IPS-NIHi11 (cell line): ENCODE measurements around the gene UFSP1.

Experiments used
- DNase-seq: peaks from one replicate; pipeline ENCODE4 v3.0.0; 2012; ENCODE audit warnings: mixed read lengths, low spot score

The UFSP1 gene

DNA sequence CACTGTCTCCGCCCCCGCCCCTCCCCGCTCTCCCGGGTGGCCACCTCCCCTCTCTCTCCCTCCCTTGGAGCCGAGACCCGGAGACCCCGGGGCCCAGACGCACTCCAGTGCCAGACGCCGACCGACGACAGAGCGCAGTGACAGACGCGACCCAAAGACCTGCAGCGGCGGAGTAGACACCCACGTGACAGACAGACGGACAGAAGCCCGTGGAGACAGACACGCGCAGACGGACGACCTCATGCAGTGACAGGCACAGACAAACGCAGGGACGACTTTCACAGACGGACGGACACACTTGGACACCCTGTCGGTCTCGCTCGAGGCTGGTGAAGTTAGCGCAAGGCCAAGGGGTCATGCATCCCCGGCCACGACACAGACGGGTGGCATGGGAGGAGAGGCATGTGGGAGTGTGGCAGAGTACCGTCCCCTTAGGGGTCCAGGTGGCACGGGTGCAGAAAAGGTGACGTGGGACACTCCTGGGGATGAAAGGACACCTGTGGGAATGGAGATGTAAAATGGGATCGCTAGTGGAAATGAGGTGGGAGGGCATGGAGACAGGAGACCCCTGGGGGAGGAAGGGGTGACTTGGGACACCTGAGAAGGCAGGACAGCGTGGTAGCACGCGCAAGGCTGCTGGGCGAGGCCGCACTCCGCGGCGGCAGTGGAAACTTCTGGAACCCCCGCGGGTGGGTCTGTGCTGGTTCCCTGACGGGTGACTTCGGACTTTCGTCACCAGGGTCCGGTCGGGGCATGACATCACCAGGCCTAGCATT is 6.6 kb upstream of the UFSP1 start:
- DNase-seq: peak; percentile 68

GRCh38 chr7:100895701-100895955 is 6.1 kb upstream of the UFSP1 start, which contains the start of gene ACHE:
TSS of gene ACHE (minus strand) at chr7:100895888. CDS start at chr7:100894232, 1,656 bp downstream.
- peak; percentile 58 for DNase-seq

GRCh38 chr7:100894860-100895700 is 5.6 kb upstream of the UFSP1 start:
- DNase-seq: peak; percentile 80

- no peak for DNase-seq
Observed at GRCh38 chr7:100893910-100894721, 4.6 kb upstream of the UFSP1 start.

DNA sequence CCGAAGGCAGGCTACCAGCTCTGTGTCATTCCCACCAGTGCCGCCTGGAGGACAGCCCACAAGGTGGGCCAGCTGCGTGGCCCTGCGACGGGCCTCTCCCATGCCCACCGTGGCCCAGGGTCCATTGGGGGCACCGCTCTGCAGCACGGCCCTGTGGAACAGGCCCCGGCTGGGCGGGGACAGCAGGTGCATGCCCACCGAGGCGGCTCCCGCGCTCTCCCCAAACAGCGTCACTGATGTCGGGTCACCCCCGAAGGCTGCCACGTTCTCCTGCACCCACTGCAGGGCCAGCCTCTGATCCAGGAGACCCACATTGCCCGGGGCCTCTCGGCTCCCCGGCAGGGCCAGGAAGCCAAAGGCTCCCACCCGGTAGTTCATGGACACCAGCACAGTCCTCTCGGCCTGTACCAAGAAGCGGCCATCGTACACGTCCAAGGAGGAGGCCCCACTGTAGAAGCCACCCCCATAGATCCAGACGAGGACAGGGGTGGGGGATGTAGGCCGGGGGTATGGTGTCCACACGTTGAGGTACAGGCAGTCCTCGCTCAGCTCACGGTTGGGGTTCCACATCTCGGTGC is 3.9 kb upstream of the UFSP1 start:
- no peak for DNase-seq

GRCh38 chr7:100892364-100893317 is 3.1 kb upstream of the UFSP1 start:
- DNase-seq: no peak

DNA sequence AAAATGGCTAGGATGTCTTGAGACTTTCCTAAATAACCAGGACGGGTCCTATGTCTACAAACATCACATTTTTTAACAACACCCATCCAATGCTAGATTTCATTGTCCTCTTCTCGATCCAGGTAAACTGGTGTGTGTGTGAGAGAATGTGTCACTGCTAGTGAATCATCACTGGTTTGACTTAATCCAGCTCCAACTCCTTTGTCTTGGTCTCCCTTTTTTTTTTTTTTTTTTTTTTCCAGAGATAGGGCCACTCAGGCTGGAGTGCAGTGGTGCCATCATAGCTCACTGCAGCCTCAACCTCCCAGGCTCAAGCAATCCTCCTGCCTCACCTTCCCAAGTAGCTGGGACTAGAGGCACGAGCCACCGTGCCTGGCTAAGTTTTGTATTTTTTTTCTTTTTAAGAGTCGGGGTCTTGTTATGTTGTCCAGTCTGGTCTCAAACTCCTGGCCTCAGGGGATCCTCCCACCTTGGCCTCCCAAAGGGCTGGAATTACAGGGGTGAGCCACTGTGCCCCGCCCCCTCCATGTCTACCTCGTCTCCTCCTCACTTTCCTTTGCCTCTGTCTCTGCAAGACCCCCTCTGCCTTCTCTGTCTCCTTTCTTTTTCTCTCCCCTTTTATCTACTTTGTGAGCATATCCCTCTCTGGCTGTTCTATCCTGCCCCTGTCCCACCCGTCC is 2.2 kb upstream of the UFSP1 start:
- no peak for DNase-seq

DNA sequence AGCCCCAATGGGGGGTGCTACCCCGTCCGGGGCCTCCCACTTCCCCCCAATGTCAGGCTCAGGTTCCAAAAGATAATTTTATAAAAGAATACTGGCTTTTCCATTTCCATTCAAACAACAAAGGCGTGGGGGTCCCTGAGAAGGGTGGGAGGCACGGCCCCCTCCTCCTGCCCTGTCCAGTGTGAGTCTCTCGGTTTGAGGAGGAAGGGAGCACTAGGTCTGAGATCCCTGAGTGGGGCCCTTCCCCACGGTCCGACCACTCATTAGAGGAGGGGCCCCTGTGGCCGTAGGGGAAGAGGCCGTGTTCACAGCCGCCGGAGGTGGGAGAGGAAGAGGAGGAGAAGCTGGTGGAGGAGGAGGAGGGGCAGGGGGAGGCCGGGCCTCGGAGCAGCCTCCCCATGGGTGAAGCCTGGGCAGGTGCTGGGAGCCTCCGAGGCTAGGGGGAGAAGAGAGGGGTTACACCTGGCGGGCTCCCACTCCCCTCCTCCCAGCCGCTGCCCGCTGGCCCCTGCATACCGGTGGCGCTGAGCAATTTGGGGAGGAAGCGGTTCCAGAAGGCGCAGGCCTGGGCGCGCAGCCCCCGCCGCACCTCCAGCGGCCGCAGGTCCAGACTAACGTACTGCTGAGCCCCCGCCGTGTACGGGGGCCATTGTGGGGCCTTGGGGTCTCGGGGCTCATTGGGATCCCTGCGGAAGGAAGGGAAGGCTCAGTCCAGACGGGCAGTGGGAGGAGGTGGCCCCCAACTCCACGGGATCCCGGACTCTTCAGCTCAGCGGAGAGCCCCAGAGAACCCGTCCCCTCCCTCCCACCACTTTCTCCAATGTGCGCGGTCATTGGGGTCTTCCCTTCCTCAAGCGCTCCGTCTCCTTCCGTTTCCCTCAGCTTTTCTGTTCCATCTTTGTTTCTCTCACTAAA is 1.4 kb upstream of the UFSP1 start:
- DNase-seq: peak; percentile 32

- DNase-seq: no peak
Observed at GRCh38 chr7:100888291-100888987, 1.1 kb downstream of the UFSP1 start.

- DNase-seq: no peak
Observed at GRCh38 chr7:100887516-100888290, 1.8 kb downstream of the UFSP1 start.

GRCh38 chr7:100886936-100887515 is 2.5 kb downstream of the UFSP1 start:
- no peak for DNase-seq

DNA sequence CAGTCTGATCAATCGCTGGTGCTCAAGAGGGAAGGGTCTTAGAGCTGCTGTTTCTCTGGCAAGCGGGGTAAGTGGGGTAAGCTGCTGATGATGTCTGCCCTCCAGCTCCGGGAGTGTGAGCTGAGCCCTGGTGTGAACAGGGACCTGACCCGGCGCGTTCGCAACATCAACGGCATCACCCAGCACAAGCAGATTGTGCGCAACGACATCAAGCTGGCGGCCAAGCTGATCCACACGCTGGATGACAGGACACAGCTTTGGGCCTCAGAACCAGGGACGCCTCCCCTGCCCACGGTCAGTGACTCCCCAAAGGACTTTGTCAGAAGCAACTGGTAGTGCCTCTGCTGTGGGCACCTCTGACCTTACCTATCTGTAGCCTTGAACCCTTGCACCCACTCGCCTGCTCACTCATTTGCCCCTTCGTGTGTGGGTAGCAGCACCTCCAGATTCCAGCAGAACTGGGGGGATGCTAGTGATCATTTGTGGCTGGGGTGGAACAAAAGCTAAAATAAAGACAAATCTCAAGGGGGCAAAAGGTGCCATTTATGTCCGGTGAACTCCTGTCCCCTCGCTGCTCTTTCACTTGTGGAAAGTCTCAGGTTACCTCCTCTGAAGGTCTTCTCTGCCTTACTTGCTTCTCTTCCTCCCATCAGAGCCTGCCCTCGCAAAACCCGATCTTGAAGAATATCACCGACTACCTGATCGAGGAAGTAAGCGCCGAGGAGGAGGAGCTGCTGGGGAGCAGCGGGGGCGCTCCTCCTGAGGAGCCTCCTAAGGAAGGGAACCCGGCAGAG is 3.2 kb downstream of the UFSP1 start:
- no peak for DNase-seq

GRCh38 chr7:100885440-100886141 is 3.9 kb downstream of the UFSP1 start:
- DNase-seq: no peak

DNA sequence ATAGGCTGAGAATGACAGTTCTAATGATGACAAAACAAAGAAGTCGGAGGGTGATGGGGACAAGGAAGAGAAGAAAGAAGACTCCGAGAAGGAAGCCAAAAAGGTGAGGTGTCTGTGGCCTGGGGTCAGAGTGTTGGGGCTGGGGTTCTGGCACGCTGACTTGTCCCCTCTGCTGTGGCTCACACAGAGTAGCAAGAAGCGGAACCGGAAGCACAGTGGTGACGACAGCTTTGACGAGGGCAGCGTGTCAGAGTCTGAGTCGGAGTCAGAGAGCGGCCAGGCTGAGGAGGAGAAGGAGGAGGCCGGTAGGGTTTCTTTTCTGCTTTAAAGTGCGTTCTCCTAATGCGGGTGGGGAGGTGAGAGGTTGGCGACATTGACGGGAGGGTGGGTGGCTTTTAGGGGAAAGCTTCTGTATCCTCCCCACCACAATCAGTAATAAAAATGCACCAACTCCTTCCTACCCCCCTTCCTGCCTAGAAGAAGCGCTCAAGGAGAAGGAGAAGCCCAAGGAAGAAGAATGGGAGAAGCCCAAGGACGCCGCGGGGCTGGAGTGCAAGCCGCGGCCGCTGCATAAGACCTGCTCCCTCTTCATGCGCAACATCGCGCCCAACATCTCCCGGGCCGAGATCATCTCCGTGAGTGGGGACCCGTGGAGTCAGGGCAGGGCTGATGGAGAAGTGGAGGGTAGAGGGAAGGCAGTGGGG is 4.6 kb downstream of the UFSP1 start:
- no peak for DNase-seq

DNA sequence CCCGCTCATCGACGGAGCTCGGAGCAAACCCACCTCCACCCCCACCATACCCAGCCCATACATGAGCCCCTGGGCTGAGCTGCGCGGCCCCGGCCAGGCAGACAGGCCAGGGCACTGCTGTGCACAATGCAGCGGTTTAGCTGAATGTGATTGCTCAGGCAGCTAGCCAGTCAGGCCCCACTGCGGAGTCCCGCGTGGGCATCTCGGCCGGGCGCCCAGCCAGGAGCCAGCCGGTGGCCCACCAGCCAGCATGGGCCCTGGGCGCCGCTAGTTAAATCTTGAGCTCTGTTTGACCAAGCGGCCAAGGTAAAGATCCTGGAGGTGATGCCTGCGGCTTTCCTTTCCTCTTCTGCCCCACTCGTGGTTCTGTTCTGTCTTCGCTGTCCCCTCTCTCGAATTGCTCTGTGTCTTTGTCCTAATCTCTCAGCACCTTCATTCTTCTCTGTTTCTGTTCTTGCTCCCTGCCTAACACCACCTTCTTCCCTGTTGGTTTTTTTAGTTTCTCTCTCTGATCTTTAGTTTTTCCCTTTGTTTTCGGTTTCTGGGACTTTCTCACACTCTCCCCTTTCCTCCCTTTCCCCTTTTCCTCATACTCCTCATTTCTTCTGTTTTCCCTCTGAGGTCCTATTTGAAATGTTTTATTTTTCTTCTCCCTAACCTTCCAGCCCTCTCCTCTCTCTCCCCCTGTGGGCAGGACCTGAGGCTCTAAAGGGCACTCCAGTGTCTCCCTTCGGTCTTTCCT is 6.6 kb downstream of the UFSP1 start:
- DNase-seq: no peak
